ENCODE results near the gene NEU2. TPM values are rescaled to one million over a fixed set of nuclear protein-coding genes. Genes with fewer than 3 reads are reported as not detected.
A peak's percentile ranks its signal among the peaks of the same experiment; 100 is the strongest.
"Not testable (repeated sequence)": the region's sequence is repeated elsewhere in the genome, so short reads cannot be mapped to it uniquely, and the experiment has no call there.

Gene NEU2
- total and polyA plus RNA-seq, 5 experiments from 2014 or later = not detected

DNA sequence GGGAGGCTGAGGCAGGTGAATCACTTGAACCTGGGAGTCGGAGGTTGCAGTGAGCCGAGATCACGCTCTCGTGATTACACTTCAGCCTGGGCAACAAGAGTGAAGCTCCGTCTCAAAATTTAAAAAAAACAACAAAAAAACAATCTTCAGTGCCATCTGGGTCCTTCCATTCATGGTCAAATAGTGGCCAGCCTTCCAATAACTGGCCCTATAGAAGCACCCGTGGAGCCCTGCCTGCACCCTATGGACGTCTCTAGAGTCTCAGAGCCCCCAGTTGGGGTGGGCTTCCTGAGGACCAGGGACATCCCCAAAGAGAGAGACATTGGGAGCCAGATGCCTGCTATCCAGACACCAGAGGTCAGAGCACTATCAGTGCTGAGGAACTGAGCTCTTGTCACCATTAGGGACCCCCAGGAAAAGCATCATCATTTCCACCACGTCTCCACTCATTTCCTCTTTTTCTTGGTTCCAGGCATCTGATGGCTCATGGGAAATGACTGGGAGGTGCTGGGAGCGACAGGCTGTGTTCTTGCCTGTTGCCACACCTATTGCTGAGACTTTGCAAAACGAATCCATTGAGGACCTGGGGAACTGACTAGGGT is 9.4 kb downstream of the NEU2 start:
- ATAC-seq = no peak
- no peaks in the 10 kb centered on the region for H3K36me3 Mint-ChIP-seq
- peaks cover 0 to 5% (median 3%) of the 10 kb centered on the region in 5 donors for H3K27me3 Mint-ChIP-seq
- peaks cover 0 to 3% (median 0%) of the 10 kb centered on the region in 4 donors for H3K4me1 Mint-ChIP-seq
- no peak overlapping the region for H3K4me3 Mint-ChIP-seq
- H3K9me3 Mint-ChIP-seq = no peaks in the 10 kb centered on the region
- H3K27ac Mint-ChIP-seq = no peak overlapping the region
- POLR2A ChIA-PET = no interaction called here
- no peak for DNase-seq

DNA sequence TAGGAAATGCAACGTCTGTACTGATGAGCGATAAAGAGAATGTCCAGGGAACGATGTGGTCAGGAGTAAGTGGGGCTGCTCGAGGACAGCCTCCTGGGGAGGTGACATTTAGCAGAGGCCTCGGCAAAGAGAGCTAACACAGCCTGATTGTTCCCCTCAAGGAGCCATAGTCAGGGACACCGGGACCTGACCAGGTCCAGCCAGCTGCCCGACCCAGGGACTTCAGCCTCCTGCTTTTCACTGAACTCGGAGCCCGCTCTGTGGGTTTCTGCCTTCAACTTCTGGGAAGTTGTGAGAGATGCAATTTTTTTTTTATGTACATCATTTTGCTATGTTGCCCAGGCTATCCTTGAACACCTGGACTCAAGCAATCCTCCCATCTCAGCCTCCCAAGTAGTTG is 10.1 kb downstream of the NEU2 start:
- H3K36me3 Mint-ChIP-seq = no peaks in the 10 kb centered on the region
- H3K27me3 Mint-ChIP-seq = peaks cover 0 to 5% (median 3%) of the 10 kb centered on the region in 5 donors
- no peak for DNase-seq
- H3K27ac Mint-ChIP-seq = no peak overlapping the region
- H3K4me1 Mint-ChIP-seq = peaks cover 0 to 3% (median 0%) of the 10 kb centered on the region in 4 donors
- no peaks in the 10 kb centered on the region for H3K9me3 Mint-ChIP-seq
- no peak for ATAC-seq
- POLR2A ChIA-PET = no interaction called here
- H3K4me3 Mint-ChIP-seq = no peak overlapping the region

DNA sequence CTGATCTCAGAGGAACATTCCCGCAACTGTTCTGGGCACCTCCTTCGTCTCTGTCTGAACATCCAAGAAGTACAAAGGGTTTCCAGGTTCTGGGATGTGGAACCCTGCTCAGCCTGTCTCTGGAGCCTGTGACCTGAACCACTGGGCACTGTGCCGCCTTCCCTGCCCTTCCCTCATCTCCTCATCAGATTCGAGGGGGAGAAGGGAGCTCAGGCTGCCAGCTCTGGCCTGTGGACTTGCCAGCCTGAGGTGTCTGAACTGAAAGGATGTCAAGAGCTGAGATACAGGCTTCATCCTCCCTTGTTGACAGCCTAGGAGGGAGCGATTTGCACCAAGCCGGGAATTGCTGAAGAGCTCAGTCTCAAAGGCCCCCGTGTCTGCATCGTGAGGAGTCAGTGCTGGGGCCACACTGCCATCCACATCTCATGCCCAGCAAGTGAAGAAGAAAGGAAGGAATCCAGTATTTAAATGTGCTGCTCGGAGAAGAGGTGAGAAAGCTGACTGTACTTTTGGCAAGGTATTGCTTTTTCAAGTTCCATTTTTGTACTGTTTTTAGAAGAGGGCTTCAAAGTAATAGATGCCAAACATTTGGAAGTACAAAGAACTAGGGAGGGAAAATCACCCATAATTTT is 12.6 kb downstream of the NEU2 start:
- Mint-ChIP-seq H3K27ac (no peak overlapping the region), H3K9me3 (no peaks in the 10 kb centered on the region)
- POLR2A ChIA-PET = no interaction called here

DNA sequence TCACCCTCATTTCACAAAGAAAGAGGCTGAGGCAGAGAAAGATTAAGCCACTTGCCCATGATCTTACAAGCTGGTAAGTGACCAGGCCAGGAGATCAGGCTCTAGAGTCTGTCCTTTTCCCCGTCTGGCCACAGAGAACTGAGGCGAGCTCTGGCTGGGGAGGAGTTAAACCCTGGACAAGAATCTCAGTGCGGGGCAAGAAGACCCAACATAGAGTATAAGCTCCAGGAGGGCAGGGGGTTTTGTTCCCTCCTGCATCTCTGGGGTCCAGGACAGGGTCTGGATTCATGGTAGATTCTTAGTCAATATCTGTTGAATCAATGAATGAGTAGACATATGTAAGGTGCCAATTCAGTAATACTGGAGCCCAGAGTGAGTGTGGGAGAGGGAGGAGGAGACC is 14.7 kb downstream of the NEU2 start:
- POLR2A ChIA-PET = interaction anchor here (3.0 kb wide), 1 partner anchor 13 kb away, joined by 12 read pairs; the partner anchor contains the start of gene INPP5D
- Mint-ChIP-seq H3K4me3 (no peak overlapping the region), H3K9me3 (no peaks in the 10 kb centered on the region), H3K27ac (no peak overlapping the region), H3K4me1 (peaks cover 2 to 10% (median 7%) of the 10 kb centered on the region in 4 donors), H3K36me3 (peaks cover 0 to 2% (median 0%) of the 10 kb centered on the region in 3 donors), H3K27me3 (peaks cover 0 to 5% (median 3%) of the 10 kb centered on the region in 5 donors)
- no peak for ATAC-seq
- no peak for DNase-seq

More for the DNA sequence above, 12.6 kb downstream of the NEU2 start:
- peaks cover 0 to 5% (median 4%) of the 10 kb centered on the region in 5 donors for H3K27me3 Mint-ChIP-seq
- H3K4me3 Mint-ChIP-seq = no peak overlapping the region
- ATAC-seq (no peak), DNase-seq (no peak)
- peaks cover 2 to 9% (median 7%) of the 10 kb centered on the region in 4 donors for H3K4me1 Mint-ChIP-seq
- no peaks in the 10 kb centered on the region for H3K36me3 Mint-ChIP-seq

DNA sequence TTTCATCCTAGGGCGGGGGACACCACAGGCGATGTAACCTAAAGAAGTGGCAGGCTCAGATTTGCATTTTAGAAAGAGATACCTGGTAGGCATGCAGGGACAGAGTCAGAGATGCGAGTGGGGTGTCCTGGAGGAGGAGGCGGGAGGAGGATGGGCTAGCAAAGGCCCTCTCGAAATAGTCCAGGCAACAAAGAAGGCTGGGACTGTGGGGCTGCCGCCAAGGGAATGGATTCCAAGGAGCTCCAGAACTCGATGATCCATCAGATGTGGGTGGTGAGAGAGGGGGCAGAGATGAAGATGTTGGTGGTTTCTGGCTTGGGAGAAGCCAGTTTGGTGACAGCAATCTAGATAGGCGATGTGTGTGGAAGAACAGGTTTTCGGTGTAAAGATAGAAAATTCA is 15.2 kb downstream of the NEU2 start:
- Mint-ChIP-seq H3K4me3 (no peak overlapping the region), H3K27ac (peak overlapping the region in 3 of 10 donors; percentile 4 to 16 (median 13)), H3K4me1 (peaks cover 2 to 10% (median 7%) of the 10 kb centered on the region in 4 donors), H3K36me3 (peaks cover 0 to 2% (median 0%) of the 10 kb centered on the region in 3 donors), H3K27me3 (peaks cover 0 to 5% (median 0%) of the 10 kb centered on the region in 5 donors), H3K9me3 (no peaks in the 10 kb centered on the region)
- ATAC-seq (no peak), DNase-seq (no peak)
- POLR2A ChIA-PET = interaction anchor here (3.0 kb wide), 1 partner anchor 13 kb away, joined by 12 read pairs; the partner anchor contains the start of gene INPP5D

DNA sequence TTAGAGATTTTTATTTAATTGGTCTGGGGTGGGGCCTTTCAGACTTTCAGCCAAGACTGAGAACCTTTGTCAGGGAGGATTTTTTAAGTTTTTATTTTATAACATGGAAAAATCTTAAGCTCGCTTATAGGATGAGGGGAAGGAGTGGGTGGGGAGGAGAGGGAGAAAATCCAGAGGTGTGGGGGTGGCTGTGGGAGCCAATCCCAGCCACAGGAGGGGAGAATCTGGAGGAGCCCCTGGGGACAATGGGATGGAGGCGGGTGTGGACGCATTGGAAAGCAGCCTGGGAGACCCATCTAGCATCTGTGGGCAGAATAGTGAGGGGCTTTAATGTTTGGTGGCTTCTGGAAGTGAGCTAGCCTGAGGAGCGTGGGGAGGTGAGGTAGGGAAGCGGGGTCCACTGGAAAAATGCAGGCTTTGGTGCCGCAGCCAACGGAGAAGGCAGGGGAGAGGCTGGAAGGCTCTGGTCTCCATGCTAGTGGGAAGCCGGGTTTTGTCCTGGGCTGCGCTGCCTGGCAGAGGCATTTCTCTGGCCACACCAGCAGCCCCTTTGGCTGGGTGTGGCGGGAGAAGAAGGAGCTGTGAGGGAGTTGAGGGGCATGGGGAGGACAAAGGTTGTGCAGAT is 16.2 kb downstream of the NEU2 start:
- DNase-seq (no peak), ATAC-seq (no peak)
- H3K27me3 Mint-ChIP-seq = peaks cover 0 to 4% (median 0%) of the 10 kb centered on the region in 5 donors
- H3K36me3 Mint-ChIP-seq = peaks cover 0 to 2% (median 0%) of the 10 kb centered on the region in 3 donors
- peaks cover 2 to 10% (median 8%) of the 10 kb centered on the region in 4 donors for H3K4me1 Mint-ChIP-seq
- peak overlapping the region in 1 of 10 donors; percentile 70 for H3K27ac Mint-ChIP-seq
- no peaks in the 10 kb centered on the region for H3K9me3 Mint-ChIP-seq
- H3K4me3 Mint-ChIP-seq = no peak overlapping the region
- POLR2A ChIA-PET = interaction anchor here (0.5 to 3.0 kb wide), 2 partner anchors 12 to 40 kb away, joined by 5 to 12 read pairs; partner anchors contain the start of gene INPP5D

DNA sequence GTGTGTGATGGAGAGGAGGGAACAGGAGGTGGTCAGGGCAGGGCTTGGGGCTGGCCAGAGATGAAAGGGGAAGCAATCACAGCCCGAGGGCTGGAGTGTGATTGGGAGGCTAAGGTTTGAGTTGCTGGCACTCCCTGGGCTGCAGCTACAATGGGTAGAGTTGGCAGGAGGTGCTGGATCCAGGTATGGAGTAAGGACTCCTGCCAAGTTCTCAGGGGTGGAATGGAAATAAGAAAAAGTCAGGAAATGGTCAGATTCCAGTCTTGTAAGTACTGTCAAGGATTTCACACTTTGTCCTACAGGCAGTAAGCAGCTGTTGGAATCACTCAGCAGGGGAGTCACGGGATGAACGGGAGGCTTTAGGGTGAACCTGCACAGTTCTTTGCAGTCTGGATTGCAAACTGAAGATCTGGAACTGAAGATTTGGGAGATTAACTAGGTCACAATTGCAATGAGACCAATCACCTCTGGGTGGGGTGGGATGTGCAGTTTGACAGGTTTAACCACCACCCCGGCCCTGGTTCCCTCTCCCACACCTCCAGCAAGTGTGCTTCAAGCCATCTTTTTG is 16.8 kb downstream of the NEU2 start:
- Mint-ChIP-seq H3K27ac (peak overlapping the region in 2 of 10 donors; percentile 31 to 70), H3K27me3 (peaks cover 0 to 4% (median 0%) of the 10 kb centered on the region in 5 donors), H3K4me3 (no peak overlapping the region), H3K4me1 (peaks cover 7 to 15% (median 14%) of the 10 kb centered on the region in 4 donors), H3K9me3 (no peaks in the 10 kb centered on the region), H3K36me3 (peaks cover 0 to 2% (median 0%) of the 10 kb centered on the region in 3 donors)
- POLR2A ChIA-PET = interaction anchor here (3.0 kb wide), 1 partner anchor 11 kb away, joined by 12 read pairs; the partner anchor contains the start of gene INPP5D
- peak in 1 of 10 donors; percentile 11 for DNase-seq
- ATAC-seq = peak in 1 of 2 donors; percentile 33

DNA sequence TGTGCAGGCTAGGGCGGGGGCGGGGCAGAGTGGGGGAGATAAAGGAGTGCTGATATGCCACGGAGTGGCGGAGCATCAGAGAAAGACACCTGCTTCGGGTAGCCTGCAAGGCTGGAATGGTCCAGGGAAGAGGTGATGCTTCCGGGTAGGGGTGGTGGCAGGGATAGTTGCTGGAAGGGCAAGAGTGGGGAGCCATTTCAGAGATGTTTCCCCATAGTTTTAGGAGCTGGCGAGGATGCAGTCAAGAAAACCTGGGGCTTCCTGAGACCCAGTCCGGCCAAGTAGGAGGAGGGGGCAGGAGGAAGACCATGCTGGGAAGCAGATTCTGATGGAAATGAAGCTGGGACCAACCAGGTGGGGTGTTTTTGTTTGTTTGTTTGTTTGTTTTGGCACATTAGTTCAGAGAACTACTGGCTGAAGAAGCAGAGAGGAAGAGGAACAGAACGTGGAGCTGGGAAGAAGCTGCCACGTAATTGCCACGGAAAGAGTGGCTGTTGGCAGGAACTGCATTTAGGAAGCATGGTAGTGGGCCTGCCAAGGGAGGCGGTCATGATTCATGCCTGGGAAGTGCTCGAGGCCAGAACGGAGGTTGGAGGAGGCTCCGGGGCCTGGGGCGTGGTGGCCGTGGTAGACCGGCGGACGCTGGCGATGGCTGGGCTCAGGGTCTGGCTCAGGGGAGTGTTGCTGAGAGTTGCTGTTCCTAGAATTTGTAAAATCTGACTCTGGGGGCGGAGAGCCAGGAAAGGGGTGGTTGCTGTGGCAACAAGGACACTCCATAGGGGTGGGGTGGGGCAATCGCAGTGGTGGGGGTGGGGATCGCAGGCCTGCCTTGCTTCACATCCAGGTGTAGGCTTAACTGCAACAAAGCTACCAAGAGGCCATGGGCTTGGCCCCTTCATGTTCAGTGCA is 19.0 kb downstream of the NEU2 start:
- H3K4me3 Mint-ChIP-seq = no peak overlapping the region
- peaks cover 11 to 19% (median 17%) of the 10 kb centered on the region in 4 donors for H3K4me1 Mint-ChIP-seq
- no peak for ATAC-seq
- H3K27ac Mint-ChIP-seq = peak overlapping the region in 3 of 10 donors; percentile 23 to 60 (median 60)
- H3K27me3 Mint-ChIP-seq = peaks cover 0 to 4% (median 0%) of the 10 kb centered on the region in 5 donors
- H3K36me3 Mint-ChIP-seq = peaks cover 0 to 2% (median 0%) of the 10 kb centered on the region in 3 donors
- DNase-seq = no peak
- no peaks in the 10 kb centered on the region for H3K9me3 Mint-ChIP-seq
- POLR2A ChIA-PET = interaction anchor here (0.8 kb wide), 1 partner anchor 9 kb away, joined by 3 read pairs; the partner anchor contains the start of gene INPP5D

DNA sequence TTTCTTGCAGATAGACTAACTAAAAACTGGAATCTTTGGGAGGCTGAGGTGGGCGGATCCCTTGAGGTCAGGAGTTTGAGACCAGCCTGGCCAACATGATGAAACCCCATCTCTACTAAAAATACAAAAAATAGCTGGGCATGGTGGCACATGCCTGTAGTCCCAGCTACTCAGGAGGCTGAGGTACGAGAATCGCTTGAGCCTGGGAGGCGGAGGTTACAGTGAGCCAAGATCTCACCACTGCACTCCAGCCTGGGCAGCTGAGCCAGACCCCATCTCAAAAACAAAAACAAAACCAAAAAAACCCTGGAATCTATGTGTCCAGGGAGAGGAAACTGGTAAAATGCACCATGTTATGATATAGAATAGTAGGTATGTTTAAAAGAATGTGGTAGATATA is 20.0 kb downstream of the NEU2 start:
- ATAC-seq, DNase-seq, H3K36me3 Mint-ChIP-seq, H3K27ac Mint-ChIP-seq, H3K9me3 Mint-ChIP-seq, H3K4me3 Mint-ChIP-seq, POLR2A ChIA-PET, H3K27me3 Mint-ChIP-seq: not testable (repeated sequence)
- H3K4me1 Mint-ChIP-seq = peaks cover 11 to 21% (median 17%) of the 10 kb centered on the region in 4 donors

DNA sequence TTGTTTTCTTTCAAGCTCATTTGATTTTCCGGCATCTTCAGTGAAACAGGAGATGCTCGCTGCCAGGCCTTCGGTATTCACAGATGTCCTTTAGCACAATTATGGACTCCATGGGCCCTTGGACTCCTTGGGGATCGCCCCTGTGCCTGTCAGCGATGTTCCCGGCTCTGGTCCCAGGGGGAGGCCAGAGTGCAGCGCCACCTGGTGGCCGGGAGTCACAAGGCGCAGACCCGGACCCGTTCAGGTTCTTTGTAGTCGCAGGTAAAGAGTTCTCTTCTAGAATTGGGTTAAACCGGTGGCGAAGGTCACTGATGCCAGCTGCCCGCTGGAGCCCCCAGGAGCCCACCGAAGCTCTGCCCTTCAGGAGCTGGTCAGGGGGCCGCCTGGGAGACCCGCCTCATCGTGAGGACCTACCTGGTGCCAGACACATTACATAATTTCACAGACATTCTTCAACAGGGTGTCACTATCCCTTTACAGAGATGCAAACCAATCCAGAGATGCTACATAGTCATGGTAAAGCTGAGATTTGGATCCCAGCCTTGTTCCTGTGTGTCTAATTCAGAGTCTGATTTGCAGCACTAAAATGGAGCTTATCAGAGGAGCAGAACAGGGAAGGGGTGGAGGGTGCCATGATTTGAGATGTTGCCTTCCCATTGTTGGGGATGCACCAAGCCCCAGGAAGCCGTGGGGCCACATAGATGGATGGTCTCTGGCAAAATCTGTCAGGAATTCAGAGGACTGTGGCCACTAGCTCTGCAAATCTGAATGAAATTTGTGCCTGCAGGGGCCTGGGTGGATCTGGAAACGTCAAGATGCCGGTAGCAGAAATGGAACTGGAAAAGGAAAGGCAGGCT is 21.7 kb downstream of the NEU2 start:
- Mint-ChIP-seq H3K9me3 (no peaks in the 10 kb centered on the region), H3K4me3 (peak overlapping the region in 1 of 10 donors; percentile 30), H3K27ac (peak overlapping the region in 4 of 10 donors; percentile 30 to 77 (median 50)), H3K36me3 (peaks cover 0 to 2% (median 0%) of the 10 kb centered on the region in 3 donors), H3K4me1 (peaks cover 21 to 23% (median 21%) of the 10 kb centered on the region in 4 donors), H3K27me3 (no peaks in the 10 kb centered on the region)
- peak; percentile 40 to 78 (median 63) for DNase-seq
- ATAC-seq = peak; percentile 69 to 94
- POLR2A ChIA-PET = interaction anchor here (1.6 kb wide), 1 partner anchor 22 kb away, joined by 5 read pairs; no protein-coding TSS in a partner anchor

DNA sequence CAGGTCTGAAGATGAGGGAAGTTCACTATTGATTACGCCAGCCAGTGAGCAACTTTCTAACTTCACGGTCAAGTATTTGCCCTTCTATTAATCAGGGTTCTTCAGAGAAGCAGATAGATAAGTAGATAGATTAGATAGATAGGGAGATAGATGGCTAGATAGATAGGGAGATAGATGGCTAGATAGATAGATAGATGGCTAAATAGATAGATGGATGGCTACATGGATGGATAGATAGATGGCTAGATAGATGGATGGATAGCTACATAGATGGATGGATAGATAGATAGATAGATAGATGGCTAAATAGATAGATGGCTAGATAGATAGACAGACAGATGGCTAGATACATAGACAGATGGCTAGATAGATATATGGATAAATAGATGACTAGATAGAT is 22.9 kb downstream of the NEU2 start:
- POLR2A ChIA-PET = interaction anchor here (0.5 to 1.6 kb wide), 2 partner anchors 21 to 25 kb away, joined by 3 to 5 read pairs; no protein-coding TSS in a partner anchor
- H3K4me1 Mint-ChIP-seq = peaks cover 22 to 29% (median 26%) of the 10 kb centered on the region in 4 donors
- no peak overlapping the region for H3K4me3 Mint-ChIP-seq
- H3K36me3 Mint-ChIP-seq = peaks cover 0 to 4% (median 0%) of the 10 kb centered on the region in 3 donors
- peak overlapping the region in 1 of 10 donors; percentile 6 for H3K27ac Mint-ChIP-seq
- DNase-seq = no peak
- no peaks in the 10 kb centered on the region for H3K27me3 Mint-ChIP-seq
- no peaks in the 10 kb centered on the region for H3K9me3 Mint-ChIP-seq
- no peak for ATAC-seq
